ENCODE results near the gene ITPK1.

ITPK1 gene

GRCh38 chr14:92984082-92984788 lies 131.5 kb downstream of the ITPK1 start:
- no peak for DNase-seq

GRCh38 chr14:92982956-92983355 lies 132.8 kb downstream of the ITPK1 start:
- no peak for DNase-seq

- no peak for DNase-seq
Observed at GRCh38 chr14:92981726-92982125, 134.0 kb downstream of the ITPK1 start.

- no peak for DNase-seq
Observed at GRCh38 chr14:92980866-92981265, 134.9 kb downstream of the ITPK1 start.

DNA sequence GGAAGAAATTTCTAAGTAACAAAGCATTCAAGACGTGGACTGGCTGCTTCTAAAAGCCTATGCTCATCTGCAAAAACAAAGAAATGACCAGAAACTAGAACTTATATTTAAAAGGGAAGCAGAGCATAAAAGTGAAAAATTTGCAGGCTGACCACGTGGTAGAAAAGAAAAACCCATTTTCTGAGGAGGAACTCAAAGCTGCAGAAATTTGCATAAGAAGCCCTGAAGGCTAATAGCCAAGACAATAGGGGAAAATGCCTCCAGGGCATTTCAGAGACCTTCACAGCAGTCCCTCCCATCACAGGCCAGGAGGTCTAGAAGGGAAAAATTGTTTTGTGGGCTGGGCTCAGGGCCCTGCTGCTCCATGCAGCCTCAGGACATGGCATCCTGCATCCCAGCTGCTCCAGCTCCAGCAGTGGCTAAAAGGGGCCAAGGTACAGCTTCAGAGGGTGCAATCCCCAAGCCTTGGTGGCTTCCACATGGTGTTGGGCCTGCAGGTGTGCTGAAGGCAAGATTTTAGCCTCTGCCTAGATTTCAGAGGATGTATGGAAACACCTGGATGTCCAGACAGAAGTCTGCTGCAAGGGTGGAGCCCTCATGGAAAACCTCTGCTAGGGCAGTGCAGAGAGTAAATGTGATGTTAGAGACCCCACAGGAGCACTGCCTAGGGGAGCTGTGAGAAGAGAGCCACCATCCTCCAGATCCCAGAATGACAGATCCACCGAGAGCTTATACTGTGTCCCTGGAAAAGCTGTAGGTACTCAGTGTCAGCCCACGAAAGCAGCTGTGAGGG lies 137.3 kb downstream of the ITPK1 start:
- no peak for DNase-seq

DNA sequence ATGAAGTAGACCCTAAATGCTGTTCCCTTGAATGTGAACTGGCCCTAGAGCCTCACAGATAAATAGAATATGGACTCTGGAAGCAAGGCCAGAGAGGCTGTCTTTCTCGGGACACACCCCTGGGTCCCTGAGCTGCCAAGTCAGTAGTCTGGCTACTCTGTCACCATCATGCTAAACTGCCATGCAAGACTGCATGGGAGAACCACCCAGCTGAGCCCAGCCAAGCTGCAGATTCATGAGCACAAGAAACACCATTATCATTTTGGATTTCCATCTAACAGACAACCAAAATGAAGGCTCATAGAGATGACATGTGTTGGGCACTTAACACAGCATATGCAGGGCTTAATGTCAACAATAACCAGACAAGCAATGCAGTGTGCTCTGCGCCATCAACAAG lies 139.5 kb downstream of the ITPK1 start:
- DNase-seq = no peak

DNA sequence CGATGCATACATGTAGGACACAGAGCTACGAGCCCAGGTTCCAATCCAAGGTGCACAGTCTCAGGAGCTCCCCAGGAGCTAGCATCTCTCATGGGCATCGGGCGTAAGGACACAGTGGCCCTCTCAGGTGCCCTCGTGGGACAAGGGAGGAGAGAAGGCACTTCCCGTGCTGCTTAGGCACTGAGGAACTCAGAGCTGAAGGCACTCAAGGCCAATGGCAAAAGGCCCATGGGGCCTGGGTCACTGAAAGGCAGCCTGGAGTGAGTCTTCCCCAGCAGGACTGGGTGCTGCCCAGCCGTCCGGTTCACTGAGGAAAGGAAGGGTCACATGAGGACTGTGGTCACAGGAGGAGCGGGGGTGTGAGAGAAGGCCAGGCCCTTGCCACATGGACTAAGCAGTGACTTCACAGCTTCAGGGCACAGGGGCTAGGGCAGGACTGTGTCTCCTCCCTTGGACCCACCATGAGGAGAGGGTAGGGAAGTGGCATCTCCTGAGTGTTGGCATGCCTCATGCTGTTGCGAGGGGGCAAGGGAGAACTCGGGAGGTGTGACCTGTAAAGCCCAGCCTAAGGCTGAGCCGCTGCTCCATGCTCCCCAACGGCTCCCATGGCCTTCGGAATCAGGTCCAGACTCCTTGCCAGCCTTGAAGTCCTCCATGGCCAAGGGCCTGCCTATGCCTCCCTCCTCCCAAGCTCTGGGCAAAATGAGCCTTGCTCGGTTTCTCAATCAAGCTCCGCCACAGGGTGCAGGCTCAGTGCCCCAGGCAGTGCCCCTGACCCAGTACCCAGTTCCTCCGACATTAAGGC lies 141.0 kb downstream of the ITPK1 start:
- no peak for DNase-seq

- DNase-seq = no peak
Observed at GRCh38 chr14:92973798-92974372, 141.8 kb downstream of the ITPK1 start.

DNA sequence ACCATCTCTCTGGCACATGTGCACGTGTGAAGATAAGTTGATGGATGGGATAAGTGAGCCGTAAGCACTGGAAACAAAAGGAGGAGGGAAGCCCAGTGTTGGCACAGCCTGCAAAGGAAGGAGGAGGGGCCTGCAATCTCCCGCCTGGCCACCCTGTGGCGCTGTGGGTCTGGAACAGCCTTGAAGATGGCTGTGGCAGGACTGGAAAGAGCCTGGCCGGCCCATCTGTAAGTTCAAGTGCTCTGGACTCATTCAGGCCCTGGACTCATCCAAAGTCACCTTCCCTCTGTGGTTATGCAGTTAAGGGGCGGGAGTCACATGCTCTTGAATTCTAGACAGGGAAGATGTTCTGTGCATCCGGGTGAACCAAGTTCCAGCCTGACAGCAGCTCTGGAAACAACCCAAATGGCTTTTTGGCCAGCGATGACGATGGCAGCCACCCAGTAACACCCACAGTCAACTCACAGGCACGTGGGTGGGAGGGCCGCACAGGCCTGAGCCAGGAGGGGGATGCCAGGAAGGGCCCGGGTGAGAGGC lies 142.4 kb downstream of the ITPK1 start:
- no peak for DNase-seq

- no peak for DNase-seq
Observed at GRCh38 chr14:92971601-92972180, 144.0 kb downstream of the ITPK1 start.

DNA sequence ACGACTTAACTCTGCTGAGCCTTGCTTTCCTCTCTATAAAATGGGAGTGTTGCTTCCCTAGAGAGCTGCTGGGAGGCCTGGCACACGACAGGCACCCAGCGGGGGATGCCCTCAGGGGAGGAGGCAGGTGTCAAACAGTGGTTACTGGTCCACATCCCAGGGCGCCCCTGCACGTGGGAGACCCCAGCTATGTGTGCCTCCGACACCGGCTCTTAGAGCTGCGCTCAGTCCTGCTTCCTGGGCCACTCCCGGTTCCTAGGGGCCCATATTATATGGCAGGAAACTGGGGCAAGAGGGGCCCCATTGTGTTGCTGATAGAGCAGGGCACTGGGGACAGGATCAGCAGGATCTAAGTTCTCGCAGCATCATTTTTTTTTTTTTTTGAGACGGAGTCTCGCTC lies 145.5 kb downstream of the ITPK1 start:
- no peak for DNase-seq

DNA sequence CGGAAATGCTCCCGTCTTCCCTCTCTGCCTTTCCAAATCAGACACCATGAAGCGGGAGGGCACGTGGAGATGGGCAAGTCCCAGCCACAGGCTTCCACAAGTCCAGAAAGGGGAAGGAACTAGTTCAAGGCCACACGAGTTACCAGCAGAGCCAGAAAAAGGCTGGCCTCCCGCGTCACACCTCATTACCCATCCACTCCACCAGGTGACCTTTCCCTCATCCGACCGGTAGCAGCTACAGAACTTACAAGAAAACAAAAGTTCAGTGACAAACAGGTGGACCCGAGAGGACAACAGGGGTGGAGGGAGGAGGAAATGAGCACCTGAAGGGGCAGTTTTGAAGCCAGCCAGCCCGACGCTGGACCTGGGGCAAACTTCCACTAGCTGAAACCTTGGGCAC lies 145.9 kb downstream of the ITPK1 start:
- no peak for DNase-seq

GRCh38 chr14:92969430-92969829 lies 146.3 kb downstream of the ITPK1 start:
- DNase-seq = no peak

GRCh38 chr14:92968291-92969020 lies 147.3 kb downstream of the ITPK1 start:
- no peak for DNase-seq

DNA sequence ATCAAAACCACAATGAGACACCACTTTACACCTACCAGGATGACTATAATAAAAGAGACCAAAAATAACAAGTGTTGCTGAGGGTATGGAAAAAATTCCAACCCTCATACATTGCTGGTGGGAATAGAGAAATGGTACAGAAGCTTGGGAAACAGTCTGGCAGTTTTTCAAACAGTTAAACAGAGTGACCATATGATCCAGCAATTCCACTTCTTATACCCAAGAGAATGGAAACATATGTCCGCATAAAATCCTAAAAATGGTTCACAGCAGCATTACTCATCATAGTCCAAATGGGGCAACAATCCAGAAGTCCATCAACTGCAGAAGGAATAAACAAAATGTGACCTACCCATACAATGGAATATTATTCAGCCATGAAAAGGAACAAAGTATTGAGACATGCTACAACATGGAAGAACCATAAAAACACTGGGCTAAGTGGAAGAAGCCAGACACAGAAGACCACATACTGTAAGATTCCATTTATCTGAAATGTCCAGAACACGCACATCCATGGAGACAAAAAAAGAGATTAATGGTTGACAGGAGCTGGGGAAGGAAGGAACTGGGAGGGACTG lies 148.3 kb downstream of the ITPK1 start:
- no peak for DNase-seq

- DNase-seq = no peak
Observed at GRCh38 chr14:92965281-92965680, 150.4 kb downstream of the ITPK1 start.

GRCh38 chr14:92964124-92965109 lies 151.3 kb downstream of the ITPK1 start:
- DNase-seq = no peak

DNA sequence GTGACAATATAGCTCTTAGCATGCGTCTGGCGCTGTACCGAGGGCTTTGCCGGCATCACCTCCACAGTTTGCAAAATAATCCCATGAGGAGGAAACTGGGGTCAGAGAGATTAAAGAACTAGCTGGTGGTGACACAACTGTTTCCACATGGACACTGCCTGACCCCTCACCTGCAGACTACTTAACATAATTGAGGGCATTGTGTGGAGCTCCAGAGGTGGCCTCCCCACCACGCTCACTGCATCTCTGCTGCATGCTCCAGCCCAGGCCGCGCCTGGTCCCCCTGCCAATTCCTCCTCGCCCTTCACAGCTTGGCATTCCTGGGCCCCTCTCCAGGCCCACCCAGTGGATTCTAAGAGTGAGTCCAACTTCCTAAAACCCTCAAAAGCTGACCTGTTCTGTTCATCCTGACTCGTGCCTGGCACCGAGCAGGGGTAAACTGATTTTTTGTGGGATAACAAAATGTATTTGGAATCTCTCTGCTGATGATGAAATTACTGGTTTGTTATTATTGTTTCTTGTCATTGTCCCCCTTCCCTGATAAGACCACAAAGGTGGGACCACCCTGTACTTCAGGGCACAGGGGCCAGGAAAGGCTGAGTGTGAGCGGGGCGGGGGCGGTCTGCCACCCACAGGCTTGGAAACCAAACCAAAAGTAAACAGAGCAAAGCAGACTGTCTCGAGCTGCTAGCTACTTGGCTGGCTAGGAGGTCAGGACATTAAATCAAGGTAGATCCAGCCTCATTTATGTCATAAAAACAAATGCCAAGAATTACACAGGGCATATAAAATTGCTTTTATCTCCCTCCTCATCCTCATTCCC lies 152.2 kb downstream of the ITPK1 start:
- DNase-seq = no peak

DNA sequence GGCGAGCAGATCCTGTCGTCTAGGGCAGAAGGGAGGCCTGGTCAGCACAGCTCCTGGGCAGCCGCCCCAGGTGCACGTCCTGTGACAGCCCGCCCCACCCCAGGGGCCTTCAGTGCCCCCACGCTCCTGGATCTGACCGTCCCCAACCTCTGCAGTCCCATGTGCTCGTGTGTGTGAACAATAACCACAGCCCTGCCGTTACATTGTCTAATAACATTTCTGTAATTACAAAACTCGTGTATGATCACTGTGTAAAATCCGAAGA lies 153.0 kb downstream of the ITPK1 start:
- no peak for DNase-seq
